A204.1 (cell line): Measurements from ENCODE around the gene GPT2.

ENCODE experiments used
- FAIRE-seq: peaks from 2 replicates; lab custom pipeline; 2012; peaks lifted over from hg19 to GRCh38; lab: Jason Lieb, UNC

Gene GPT2

DNA sequence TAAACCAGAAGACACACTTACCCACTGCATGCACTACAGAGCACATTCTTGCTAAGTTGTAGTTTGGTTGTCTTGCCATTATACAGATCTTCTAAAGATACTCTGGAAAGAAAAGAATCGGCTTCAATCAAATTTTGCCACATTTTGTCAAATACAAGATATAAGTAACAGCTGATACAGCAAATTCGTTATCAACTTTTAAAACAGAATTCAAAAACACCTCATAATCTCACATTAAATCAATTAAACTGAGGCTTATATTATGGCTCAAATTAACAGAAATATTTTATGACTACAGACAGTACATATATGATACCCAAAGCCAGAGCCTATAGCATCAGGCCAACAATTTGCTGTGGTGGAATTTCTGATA lies 83.9 kb downstream of the GPT2 start:
- no peak for FAIRE-seq

DNA sequence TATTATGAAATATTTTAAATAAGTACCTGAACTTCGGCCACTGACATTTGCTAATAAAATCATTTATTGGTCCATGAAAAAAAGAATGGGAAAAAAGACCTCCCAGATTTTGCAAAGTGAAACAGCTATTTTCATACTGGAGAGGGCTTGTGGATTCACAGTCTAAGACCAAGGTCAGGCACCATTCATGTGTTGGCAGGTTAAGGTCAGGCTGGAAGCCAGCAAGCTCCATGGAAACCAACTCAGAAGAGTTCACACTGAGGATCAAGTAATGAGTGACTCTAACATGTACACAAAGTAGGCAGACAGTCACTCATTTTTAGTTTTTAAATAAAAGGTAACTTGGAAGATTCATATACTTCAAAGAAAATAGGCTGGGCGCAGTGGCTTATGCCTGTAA lies 85.9 kb downstream of the GPT2 start:
- FAIRE-seq: no peak

DNA sequence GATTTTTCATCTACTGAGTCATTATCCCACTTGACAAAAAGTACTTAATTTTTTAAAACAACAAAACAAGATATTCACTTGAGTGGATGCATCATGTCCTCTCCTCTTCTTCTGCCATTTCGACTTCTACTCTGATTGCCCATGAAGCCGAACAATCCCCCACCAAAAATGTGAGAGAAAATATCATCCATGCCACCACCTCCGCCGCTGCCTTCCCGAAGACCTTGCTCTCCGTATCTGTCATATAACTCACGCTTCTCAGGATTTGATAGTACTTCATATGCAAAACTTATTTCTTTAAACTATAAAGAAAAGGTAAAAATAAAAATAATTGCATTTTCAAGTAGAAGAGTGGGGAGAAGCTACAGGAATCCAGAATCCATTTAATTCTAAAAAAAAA lies 87.1 kb downstream of the GPT2 start:
- no peak for FAIRE-seq

DNA sequence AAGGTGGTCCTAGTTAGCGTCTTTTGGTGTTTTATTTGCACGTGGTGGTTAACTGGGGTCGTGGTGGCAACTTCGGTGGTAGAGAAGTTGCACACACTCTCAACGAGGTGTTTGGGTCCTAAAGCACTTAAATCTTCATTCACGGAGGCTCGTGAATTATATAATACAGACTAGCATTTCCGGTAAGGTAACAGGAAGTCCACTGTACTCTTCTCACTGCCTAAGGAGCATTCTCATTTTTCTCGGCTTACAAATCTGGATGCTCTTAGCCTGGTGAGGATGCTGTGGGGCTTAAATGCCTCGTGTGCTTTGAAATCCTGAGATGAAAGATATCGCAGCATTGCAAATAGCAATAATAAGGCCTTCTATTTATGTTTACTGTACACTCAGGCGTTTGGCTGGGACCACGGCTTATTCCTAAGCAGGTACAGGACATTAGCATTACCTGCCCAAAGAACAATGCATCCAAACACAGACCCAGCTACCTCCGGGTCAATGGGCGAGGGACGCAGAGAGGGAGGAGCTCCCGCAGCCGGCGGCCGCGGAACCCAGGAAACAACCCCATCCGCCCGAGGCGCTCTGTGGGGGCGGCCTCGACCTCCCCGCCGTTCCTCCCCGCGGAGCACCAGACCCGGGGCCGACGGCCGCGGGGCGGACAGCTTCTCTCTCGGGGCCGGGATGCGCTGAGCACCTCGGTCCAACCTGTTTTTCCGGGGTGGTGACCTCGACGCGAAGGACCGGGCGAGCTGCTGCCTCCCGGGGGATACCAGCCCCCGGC lies 88.5 kb downstream of the GPT2 start:
- FAIRE-seq: no peak

DNA sequence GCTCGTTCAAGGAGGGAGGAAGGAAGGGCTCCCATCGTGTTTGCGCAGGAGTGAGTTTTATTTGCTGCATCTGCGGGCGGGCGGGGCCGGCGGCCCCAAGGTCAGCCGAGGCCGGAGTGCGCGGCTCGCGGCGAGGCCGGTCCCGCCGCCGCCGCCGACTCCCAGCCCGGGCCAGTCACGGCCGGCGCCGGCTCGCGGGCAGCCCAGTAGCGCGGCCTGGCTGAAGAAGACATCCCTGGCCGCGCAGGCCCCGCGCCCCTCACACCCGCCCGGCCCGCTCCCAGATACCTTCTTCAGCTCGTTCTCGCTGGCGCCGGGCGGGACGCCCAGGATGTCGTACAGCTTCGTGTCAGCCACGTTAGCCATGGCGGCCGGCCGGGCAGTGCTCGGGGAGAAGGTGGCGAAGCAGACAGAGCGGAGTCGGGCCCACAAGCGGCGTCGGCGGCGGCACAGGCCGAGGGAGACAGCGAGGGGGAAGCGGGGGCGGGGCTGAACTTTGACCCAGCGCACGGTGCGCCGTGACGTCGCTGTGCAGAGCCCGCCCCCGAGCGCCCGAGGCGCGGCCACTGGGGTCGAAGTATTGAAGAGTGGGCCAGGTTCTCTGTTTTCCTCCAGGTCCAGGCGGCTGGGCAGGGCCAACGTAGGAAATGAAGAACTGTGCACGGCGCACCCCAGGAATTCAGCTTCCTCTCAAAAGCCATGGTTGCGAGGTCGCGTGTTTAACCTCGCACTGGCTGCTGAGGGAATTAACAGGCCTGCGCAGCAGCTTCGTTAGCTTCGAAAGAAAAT lies 89.2 kb downstream of the GPT2 start, which contains the start of gene DNAJA2:
TSS of gene DNAJA2 (minus strand) at position 468 of the 789 bp plus-strand sequence. CDS start at position 366, 102 bp downstream.
- FAIRE-seq: no peak

DNA sequence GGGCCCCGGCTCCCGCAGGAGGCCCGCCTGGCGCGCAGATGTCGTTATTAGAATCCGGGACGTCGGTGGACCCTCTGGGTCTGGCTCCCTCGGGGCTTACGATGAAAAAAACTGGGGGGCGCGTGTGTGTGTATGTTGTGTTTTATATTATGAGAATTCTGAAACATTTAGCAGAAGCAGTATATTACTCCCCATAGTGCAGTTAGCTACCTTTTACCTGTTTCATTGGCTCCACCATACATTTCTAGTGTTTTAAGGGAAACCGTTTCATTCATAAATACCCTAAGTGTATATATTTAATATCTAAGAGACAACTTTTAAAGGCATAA lies 89.8 kb downstream of the GPT2 start:
- no peak for FAIRE-seq

DNA sequence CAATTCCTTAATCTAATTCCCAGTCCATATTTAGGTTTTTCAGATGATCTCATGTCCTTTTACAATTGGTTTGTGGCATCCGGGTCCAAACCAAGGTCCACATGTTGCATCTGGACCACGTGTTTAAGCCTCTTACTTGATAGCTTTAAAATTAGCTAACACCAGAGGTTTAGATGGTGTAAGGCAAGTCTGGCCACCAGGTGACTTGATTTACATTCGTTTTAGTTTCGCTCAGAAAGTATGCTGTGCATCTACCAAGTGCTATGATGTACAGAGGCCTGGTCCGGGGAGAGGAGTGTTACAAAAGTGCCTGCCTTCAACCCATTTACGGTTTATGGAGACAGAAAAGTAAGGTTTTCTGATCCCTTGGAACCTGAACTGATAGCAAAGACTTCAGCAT lies 90.2 kb downstream of the GPT2 start:
- no peak for FAIRE-seq

DNA sequence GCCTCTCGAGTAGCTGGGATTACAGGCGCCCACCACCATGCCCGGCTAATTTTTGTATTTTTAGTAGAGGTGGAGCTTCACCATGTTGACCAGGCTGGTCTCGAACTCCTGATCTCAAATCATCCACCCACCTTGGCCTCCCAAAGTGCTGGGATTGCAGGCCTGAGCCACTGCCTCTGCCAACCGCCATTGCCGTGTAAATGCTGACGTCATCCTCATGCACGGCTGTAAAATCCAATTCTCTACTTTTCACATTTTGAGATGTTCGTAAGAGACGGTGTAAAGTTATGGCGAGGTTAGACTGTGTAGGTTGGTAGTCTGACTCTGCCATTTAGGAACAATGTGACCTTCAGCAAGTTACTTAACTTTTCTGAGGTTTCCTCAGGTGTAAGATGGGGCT lies 91.0 kb downstream of the GPT2 start:
- no peak for FAIRE-seq

DNA sequence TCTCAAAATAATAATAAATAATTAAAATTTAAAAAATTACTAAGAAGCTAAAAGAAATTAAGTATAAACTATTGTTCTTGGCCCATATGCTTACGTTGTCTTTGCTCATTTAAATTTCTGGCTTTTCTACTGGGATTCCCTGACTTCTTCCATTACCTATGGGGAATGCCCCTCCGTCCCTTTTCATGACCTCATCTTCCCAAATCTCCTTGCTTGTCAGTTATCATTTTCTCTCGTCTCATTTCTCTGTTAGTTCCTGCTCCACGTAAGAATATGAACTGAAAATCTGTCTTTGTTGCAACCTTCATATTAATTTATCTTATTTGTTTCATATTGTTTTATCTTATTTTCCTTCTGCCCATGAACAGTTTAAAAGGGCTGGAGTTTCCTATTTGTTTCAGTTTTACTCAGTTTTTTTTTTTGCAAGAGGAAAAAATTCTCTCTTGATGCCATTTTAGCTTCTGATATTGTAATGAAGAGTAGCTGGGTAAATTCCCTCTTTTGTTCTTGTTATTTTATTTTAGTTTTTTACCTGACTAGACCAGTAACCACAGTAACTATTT lies 91.8 kb downstream of the GPT2 start:
- no peak for FAIRE-seq

DNA sequence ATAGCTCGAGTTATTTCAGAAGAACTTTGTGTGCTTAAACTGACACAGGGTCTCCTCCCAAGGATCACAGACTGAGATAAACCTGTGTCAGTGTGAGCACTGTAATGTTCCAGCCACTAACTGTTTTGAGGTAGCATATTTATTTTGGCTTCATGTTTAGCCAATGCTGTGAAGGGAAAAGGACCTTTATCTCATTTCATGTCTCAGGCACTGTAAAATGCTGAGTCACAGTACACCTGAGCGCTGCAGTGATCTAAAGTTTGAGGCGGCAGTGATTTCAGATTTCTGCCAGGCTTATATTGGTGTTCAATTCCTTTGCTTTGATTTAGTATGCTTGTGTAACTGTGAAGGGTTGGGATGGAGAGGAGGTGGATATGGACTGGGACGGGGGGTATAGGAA lies 92.4 kb downstream of the GPT2 start:
- FAIRE-seq: no peak
